Vagina (tissue), 2 donors: ENCODE measurements around the gene ALDH4A1.

Experiments
- CTCF ChIP-seq, 3 experiments: fragments of 450-650 bp in 2 of 3; fragments of 200-600 bp in 1 of 3; sonication (generic) in 1 of 3; IDR thresholded peaks; one replicate each; pipeline ENCODE4 v1.5.1; 2017 to 2019; ENCODE audit warnings: antibody characterized with exemption in 3 of 3, mild to moderate bottlenecking in 2 of 3, moderate library complexity in 2 of 3
- POLR2AphosphoS5 ChIP-seq, 2 donors: sonication (generic); formaldehyde crosslinking; IDR thresholded peaks; one replicate each; pipeline ENCODE4 v1.9.0; 2017; ENCODE audit warnings: antibody characterized with exemption in 2 of 2, mild to moderate bottlenecking in 2 of 2, low read depth in 1 of 2; ENCODE audit not compliant: insufficient read depth in 1 of 2

- TF ChIP-seq POLR2AphosphoS5 (IDR thresholded peaks at IDR 0.05; ENCODE audit: insufficient read depth in 1 of 2, low read depth in 1 of 2) (no peak), CTCF (IDR thresholded peaks at IDR 0.05) (no peak)
These were observed 35.8 kb upstream of the ALDH4A1 start for GRCh38 chr1:18938008-18938706.
